HG03457 (cell line): Measurements from ENCODE around the gene KPNA4.
"Not testable (repeated sequence)": the region's sequence is repeated elsewhere in the genome, so short reads cannot be mapped to it uniquely, and the experiment has no call there.

Source experiments
- ATAC-seq: cut with Tn5 transposase; IDR thresholded peaks from one replicate; pipeline ENCODE4 v1.9.1; 2021; ENCODE audit warnings: moderate number of reproducible peaks; ENCODE audit not compliant: unreplicated experiment

The KPNA4 gene

GRCh38 chr3:160455846-160456245 lies 109.5 kb downstream of the KPNA4 start:
- ATAC-seq: no peak

DNA sequence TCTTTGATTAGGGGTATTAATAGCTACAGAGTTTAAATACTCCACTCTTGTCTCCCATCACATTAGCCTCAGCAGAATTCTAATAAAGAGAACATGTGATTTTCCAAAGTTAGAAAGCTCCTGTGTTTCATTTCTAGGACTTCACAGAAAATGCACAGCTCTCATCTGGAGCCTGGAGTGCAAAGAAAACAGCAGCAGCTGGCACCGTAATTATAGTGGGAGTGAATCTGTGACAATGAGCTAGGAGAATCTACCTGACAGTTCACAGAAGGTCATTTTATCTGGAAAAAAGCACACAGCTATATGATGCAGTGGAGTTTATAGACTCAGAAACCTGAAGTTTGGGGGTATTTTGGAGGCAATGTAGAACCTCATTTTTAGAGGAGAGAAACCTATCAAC lies 110.4 kb downstream of the KPNA4 start:
- ATAC-seq: no peak

DNA sequence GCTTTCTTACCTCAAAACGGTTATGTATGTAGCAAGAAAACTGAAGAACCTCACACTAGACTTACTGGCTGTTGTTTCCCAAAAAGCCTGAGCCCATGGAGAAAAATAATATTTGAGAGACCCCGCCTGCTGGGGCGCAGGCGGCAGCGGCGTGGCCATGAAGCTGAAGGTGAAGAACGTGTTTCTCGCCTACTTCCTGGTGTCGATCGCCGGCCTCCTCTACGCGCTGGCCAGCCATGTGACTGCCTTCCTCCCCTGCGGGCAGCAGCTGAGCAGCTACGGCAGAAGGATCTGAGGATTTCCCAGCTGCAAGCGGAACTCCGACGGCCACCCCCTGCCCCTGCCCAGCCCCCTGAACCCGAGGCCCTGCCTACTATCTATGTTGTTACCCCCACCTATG lies 113.1 kb downstream of the KPNA4 start:
- not testable (repeated sequence) for ATAC-seq

DNA sequence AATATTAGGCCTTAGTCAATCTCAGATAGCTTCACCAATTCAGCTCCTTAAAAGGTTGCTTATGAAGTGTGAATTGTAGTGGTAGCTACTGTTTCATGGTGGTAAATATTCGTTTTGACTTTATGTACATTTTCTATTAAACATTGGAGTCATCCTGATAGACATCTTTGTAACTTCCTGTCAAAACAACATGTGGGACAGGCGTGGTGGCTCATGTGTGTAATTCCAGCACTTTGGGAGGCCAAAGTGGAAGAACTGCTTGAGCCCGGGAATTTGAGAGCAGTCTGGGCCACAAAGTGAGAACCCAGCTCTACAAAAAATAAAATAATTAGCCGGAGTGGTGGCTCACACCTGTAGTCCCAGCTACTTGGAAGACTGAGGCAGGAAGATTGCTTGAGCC lies 113.8 kb downstream of the KPNA4 start:
- no peak for ATAC-seq

DNA sequence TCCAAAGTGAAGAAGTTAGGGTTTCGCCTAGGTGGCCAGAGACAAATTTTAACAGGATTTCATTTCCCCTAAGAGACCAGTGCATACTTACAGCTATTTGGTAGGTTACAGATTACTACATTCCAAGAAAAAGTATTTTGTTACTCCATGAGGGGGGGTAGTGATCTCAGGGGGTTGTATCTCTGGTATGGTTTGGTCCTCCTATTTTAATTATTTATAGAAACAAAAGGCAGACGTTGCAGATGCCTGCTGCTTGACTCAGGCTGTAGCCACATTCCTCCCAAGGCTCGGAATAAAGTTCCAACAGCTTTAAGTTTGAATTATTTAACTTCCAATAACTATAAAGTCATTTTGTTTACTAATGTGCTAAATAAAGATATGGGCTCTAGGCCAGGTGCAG lies 114.5 kb downstream of the KPNA4 start:
- ATAC-seq: no peak

DNA sequence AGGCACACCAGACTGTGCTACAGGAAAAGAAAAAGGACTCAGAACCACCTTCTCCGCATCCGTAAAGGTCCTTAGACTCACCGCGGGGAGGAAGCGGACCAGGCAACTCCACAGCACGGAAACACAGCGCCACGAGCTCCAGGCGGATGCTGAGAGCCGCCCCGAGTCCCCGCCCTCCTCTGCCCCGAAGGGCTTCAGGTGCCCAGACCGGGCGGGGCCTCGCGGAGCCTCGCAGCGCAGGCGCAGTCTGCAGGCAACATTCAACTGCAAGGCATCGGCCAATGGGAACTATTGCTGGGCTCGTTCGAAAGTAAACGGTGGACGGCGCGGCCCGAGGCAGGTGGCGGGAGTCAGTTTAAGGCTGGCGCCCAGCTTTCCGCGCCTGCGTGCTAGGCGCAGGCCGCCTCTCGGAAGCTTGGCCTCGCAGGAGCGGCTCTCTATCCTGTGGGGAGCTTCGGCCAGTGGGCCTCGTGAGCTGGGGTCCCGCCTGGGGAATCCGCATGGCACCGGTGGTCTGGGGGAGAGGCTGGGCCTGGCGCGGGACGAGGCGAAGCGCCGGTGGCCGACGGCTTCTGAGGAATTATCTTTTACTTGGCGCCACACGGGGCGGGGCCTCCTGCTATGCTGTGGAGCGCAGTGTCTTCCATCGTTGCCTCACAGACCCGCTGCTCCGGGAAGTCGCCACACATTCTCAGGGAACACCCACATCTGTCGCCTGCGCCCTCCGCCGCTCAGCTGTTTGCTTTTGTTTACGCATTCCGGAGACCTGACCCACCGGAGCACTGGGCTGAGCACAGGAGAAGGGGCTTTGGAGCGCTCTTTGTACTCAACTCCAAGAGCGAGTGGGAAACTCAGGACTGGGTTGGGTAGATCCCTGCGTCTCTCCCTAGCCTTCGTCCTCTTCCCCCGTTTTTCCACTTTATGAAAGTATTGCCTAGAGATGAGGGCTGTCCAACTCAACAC lies 115.5 kb downstream of the KPNA4 start, which contains the start of gene TRIM59:
TRIM59 (minus strand) TSS at position 151 of the 963 bp plus-strand sequence. CDS start 10,603 bp downstream, outside the sequence.
- peak; percentile 93 for ATAC-seq

DNA sequence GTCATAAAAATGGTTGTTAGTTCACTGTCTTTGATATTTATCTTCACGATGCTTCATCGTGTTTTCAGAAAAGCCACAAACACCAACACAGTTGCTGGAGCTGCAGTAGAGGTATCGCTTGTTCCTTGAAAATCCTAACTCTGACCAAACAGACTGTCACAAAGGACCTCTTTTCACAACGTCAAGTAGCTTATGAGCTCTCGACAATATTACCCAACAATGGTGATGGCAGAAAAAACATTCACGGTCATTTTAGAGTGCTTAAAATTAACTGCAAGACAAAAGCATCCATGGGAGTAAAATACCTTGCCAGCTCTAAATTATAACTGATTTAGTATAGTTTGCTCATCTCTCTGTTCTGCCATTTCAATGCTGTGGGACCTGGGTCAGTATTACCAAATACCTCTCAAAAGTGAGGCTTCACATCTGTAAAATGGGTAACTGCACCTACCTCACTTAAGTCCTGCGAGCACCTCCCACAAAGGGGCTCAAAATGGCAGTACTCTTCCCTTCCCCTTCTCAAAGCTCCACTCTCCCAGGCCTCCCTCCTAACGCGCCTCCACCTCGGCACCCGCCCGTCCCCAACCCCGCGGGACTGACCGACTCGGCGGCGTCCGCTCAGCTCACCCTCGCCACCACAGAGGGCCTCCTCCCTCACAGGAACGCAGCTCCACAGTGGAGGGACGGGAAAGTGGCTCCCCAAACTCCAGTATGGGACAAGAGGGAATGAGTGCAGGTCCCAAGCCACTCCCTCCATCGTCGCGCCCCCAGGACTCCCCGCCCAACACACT lies 116.3 kb downstream of the KPNA4 start:
- peak; percentile 36 for ATAC-seq

GRCh38 chr3:160447544-160447943 lies 117.8 kb downstream of the KPNA4 start:
- ATAC-seq: no peak

- no peak for ATAC-seq
These were observed 118.8 kb downstream of the KPNA4 start for GRCh38 chr3:160446522-160447056.

DNA sequence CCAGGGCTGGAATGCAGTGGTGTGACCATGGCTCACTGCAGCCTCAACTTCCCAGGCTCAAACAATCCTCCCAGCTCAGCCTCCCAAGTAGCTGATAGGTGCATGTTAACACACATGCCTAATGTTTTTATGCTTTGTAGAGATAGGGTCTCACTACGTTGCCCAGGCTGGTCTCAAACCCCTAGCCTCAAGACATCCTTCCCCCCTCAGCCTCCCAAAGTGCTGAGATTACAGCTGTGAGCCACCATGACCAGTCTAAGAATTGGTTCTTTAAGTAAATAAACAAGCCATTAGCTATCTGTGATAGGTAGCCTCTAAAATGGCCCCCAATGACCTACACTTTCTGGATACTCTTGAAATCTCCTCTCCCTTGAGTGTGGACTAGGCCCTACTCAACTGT lies 119.5 kb downstream of the KPNA4 start:
- no peak for ATAC-seq
